ENCODE measurements around the gene ACAA2.

The ACAA2 gene, protein sequence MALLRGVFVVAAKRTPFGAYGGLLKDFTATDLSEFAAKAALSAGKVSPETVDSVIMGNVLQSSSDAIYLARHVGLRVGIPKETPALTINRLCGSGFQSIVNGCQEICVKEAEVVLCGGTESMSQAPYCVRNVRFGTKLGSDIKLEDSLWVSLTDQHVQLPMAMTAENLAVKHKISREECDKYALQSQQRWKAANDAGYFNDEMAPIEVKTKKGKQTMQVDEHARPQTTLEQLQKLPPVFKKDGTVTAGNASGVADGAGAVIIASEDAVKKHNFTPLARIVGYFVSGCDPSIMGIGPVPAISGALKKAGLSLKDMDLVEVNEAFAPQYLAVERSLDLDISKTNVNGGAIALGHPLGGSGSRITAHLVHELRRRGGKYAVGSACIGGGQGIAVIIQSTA

DNA sequence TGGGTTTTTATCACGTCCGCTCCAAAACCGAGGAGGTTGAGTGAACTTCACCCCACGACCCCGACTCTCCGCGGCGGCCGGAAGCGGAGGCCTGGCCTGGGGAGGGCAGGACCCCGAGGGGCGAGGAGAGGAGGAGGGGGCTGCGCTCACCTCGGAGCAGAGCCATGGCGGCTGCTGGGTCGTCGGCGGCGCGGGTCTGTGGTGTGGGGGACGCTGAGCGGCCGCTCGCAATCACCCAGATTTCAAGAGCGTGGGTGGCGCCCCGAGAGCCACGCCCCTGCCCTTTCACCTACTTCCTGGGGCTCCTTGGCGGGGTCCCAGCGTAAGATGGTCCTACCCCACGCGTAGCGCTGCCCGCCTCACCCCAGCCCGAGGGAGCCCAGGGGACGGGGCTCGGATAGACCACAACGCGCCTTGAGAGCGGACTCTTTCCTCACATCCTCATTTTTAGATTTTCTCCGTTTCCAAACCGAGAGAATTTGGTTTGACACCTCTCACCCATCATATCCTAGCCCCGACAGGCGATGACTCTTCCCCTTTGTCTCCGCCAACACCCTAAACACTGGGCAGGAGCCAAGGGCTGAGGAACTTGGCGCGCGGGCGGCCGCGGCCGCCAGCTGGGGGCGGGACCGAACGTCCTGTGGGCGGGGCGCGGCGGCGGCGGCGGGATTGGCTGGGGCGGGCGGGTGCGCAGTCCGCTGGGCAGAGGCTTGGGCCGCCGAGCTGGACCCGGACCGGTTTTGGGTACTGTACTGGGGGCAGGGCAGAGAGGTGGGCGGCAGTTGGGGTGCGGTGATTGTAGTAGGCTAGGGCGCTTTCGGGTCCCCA lies at the start of gene ACAA2:
ACAA2 (minus strand) TSS at position 215 of the 828 bp plus-strand sequence; CDS start at position 166, 49 bp downstream.
- Histone ChIP-seq H3K36me3 (ENCODE audit: insufficient read depth, low read length) (no peaks in the 10 kb centered on the region), H3K9me3 (ENCODE audit: control insufficient read depth, insufficient read depth, low read length) (peaks cover 5% of the 10 kb centered on the region; the same call in 1 of the 2 replicates), H3K4me1 (ENCODE audit: insufficient read depth, low read length) (0 out of 2 replicates have a peak, but pooled peaks cover 3% of the 10 kb centered on the region), H3K9ac (ENCODE audit: low read depth, low read length) (peak within 1 kb of the TSS; percentile 85)

DNA sequence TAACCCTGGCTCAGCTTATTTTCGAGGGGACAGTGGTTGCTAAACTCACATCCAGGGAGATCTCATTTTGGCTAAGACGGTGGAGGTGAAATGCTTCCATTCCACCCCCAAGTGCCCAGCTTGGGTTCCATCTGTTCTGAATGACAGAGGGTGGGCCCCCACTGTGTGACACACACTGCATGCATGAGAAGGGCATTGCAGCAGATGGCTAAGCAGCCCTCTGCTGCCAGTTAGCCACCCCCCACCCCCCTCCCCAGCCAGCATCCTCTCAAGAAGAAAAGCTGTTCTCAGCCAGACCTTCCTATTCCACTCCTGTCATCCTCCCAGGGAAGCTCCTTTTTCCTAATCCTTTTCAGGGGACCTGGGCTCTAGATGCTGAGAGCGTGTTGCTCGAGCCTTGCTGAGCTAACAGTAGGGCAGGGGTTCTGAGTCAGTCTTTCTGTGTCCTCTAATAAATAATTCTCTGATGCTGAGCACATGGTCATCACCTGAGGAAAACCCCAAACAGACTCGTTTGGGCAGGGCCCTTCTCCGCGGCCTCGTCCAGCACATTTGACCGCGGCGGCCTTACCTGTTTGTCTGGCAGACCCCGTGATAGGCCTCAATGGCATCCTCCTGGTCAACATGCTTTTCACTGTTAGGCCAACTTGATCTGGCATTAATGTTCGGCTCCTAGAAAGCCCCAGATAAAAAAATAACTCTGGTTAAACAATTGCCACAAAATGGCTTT lies 49.5 kb upstream of the ACAA2 start:
- H3K9me3 ChIP-seq (ENCODE audit: control insufficient read depth, insufficient read depth, low read length), result no peaks in the 10 kb centered on the region
- H3K9ac ChIP-seq (ENCODE audit: low read depth, low read length), result no peak overlapping the region
- peaks cover 2% of the 10 kb centered on the region; the same call in 1 of the 2 replicates for H3K4me1 ChIP-seq (ENCODE audit: insufficient read depth, low read length)
- H3K36me3 ChIP-seq (ENCODE audit: insufficient read depth, low read length), result no peaks in the 10 kb centered on the region

DNA sequence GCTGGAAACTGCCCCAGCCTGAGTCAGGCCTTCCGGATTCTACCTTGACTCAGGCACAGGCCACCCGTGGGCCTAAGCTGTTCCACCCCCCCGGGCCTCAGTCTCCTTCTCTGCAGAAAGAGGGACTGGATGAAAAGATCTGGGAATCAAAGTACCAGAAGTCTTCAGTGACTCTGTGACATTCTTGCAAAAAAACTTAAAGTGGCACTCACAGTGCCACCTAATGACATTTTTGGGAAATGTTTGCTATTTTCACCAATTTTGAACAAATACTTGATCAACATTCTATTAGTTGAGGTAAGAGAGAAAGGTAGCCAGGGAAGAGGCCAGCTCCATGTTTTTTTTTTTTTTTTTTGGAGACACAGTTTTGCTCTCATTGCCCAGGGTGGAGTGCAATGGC lies 48.3 kb upstream of the ACAA2 start:
- no peaks in the 10 kb centered on the region for H3K36me3 ChIP-seq (ENCODE audit: insufficient read depth, low read length)
- H3K4me1 ChIP-seq (ENCODE audit: insufficient read depth, low read length), result peaks cover 2% of the 10 kb centered on the region; the same call in 1 of the 2 replicates
- no peak overlapping the region for H3K9ac ChIP-seq (ENCODE audit: low read depth, low read length)
- H3K9me3 ChIP-seq (ENCODE audit: control insufficient read depth, insufficient read depth, low read length), result no peaks in the 10 kb centered on the region

DNA sequence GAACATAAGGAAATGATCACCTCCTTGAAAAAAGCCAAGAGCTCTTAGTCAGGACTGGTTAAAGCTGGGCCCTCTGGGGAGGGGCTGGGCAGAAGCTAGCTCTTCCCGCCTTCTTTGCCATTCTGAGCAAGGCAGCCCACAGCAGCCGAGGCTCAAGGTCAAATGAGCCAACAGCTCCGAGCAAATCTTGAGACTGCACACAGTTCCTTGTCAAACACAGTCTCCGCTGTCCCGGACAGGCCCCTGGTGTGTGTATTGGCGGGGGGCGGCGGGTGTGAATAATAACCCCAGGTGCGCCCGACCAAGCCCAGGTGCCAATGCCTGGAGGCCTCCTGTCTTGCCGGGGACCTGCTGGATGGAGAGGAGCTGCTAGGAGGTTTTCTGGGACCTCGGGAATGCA lies 46.4 kb upstream of the ACAA2 start:
- Histone ChIP-seq H3K4me1 (ENCODE audit: insufficient read depth, low read length) (peaks cover 2% of the 10 kb centered on the region; the same call in 1 of the 2 replicates), H3K9me3 (ENCODE audit: control insufficient read depth, insufficient read depth, low read length) (no peaks in the 10 kb centered on the region), H3K9ac (ENCODE audit: low read depth, low read length) (no peak overlapping the region), H3K36me3 (ENCODE audit: insufficient read depth, low read length) (no peaks in the 10 kb centered on the region)

DNA sequence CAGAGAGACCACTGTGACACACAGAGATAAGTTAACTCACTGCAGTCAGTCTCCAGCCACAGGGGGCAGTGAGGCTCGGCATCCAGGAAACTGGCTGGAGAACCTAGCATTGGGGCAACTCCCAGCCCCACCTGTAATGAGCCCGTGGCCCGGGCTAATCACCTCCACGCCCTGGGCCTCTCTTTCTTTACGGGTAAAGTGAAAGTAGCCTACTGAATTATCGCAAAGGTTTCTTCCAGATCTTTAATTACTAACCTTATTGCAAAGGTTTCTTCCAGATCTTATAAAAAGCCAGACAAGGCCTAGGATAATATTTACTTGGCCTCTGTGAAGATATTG lies 45.7 kb upstream of the ACAA2 start:
- Histone ChIP-seq H3K9me3 (ENCODE audit: control insufficient read depth, insufficient read depth, low read length) (no peaks in the 10 kb centered on the region), H3K9ac (ENCODE audit: low read depth, low read length) (no peak overlapping the region), H3K36me3 (ENCODE audit: insufficient read depth, low read length) (no peaks in the 10 kb centered on the region), H3K4me1 (ENCODE audit: insufficient read depth, low read length) (peaks cover 2% of the 10 kb centered on the region; the same call in 1 of the 2 replicates)

DNA sequence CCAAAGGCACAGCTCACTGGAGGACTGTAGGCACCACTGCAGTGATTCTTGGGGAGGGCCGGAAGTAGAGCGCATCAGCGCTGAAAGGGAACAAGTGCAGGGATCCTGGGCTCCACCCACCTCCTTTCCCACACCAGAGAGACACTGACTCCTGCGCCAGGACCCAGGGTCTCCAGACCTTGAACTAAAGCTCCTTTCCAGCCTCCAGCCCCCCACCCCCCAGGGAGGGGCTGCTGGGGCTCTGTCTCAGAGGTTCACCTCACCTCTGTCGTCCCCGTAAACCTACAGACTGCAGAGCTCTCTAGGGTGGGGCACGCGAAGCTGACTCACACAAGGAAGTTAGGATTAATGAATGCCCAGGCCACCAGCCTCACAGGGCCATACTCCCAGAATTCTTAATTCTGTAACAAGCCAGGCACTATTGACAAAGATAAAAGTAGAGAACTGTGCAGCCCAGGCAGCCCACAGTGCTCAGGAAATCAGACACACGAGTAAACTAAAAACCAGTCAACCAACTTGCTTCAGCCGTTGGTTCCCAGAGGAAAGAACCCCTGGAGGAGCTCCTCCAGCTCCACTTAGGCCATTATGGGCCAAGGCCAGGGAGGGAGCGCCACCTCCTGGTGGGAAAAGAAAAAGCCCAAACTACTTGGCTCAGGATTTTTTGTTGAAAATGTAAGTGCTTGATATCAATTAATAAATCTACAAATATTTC lies 45.1 kb upstream of the ACAA2 start:
- no peaks in the 10 kb centered on the region for H3K9me3 ChIP-seq (ENCODE audit: control insufficient read depth, insufficient read depth, low read length)
- no peaks in the 10 kb centered on the region for H3K36me3 ChIP-seq (ENCODE audit: insufficient read depth, low read length)
- peaks cover 2% of the 10 kb centered on the region; the same call in 1 of the 2 replicates for H3K4me1 ChIP-seq (ENCODE audit: insufficient read depth, low read length)
- H3K9ac ChIP-seq (ENCODE audit: low read depth, low read length), result no peak overlapping the region

DNA sequence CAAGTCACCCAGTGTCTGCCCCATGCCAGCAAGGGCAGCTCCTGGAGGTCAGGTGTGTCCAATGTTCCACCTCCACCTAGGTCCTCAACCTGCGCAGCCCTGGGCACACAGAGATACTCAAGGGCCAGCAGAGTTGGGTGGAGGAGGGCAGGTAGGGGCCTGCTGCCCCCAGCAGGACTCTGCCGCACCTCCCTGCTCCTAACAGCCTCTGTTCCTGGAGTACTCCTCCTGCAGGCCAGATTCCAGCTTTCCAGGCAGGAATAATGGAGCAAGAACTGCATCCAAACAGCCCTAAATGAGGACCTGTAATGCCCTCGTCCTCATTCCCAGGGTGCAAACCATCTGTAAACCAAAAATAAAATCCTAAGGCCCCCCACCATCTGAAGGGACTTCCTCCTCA lies 44.4 kb upstream of the ACAA2 start:
- no peaks in the 10 kb centered on the region for H3K9me3 ChIP-seq (ENCODE audit: control insufficient read depth, insufficient read depth, low read length)

DNA sequence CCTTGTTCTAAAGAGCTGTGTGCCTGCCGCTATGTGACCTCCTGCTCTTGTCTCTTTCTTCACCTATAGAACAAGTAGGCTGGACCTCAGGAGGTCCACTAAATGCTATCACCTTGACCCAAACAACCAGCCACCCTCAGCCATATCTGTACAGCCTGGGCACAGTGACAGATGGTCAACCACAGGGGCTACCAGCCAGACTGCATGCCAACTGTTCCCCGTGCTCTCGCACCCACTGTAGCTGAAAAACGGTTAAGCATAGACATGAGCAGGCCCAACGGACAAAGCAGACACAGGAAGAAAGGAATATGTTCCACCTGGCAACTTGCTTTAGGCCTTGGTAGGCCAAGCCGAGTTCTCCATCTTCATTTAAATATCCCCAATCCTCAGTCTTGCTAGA lies 43.2 kb upstream of the ACAA2 start:
- Histone ChIP-seq H3K36me3 (ENCODE audit: insufficient read depth, low read length) (no peaks in the 10 kb centered on the region), H3K9ac (ENCODE audit: low read depth, low read length) (no peak overlapping the region), H3K4me1 (ENCODE audit: insufficient read depth, low read length) (peaks cover 2% of the 10 kb centered on the region; the same call in 1 of the 2 replicates), H3K9me3 (ENCODE audit: control insufficient read depth, insufficient read depth, low read length) (no peaks in the 10 kb centered on the region)

More for the DNA sequence above, 44.4 kb upstream of the ACAA2 start:
- no peaks in the 10 kb centered on the region for H3K36me3 ChIP-seq (ENCODE audit: insufficient read depth, low read length)
- H3K4me1 ChIP-seq (ENCODE audit: insufficient read depth, low read length), result peaks cover 2% of the 10 kb centered on the region; the same call in 1 of the 2 replicates
- H3K9ac ChIP-seq (ENCODE audit: low read depth, low read length), result no peak overlapping the region

DNA sequence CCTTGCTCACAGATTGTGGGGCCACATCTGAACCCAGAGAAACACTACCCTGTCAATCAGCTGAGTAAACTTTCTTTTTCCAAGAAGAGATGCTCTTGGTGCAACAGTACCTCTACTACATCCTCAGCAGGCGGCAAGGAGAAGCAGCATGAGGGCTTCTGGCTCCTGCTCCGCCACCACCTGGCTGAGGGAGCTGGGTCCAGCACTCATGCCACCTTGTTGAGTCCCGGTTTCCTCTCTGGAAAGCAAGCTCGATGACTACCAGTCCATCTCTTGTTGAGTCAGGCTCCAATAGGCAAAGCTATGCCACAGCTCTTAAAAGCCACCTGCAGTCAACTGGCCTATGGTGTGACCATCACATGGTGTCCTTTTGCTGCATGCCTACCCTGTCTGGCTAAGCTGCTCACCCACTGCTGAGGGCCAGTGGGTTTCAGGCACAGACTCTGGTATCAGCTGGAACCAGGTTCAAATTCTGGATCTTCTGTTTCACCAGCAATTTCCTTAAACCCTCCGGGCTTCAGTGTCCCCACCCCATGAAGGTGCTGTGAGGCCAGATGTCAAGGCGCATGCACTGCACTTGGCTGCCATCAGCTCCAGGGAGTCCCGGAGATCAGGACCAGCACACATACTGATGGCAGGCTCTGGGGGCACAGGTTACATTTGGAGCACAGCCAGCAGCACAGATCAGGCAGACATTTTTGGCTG lies 42.5 kb upstream of the ACAA2 start:
- Histone ChIP-seq H3K4me1 (ENCODE audit: insufficient read depth, low read length) (peaks cover 2% of the 10 kb centered on the region; the same call in 1 of the 2 replicates), H3K36me3 (ENCODE audit: insufficient read depth, low read length) (no peaks in the 10 kb centered on the region), H3K9me3 (ENCODE audit: control insufficient read depth, insufficient read depth, low read length) (no peaks in the 10 kb centered on the region), H3K9ac (ENCODE audit: low read depth, low read length) (no peak overlapping the region)

DNA sequence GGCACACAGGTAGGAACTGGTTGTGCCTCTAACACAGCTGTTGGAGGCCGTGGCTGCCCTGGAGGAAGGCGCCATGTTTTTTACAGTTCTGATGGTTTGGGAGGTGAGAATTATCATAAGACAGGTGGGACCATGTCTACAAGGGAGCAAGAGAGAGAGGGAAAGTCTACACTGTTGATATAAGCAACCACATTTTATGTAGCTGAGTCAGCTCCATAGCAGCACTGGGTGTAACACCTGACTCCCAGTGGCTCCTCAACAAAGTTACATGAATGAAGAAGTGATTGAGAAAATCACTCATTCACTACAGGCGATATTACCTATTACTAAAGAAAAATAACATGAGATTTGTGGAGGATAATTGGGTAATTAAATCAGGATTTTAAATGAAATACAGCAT lies 41.3 kb upstream of the ACAA2 start:
- H3K36me3 ChIP-seq (ENCODE audit: insufficient read depth, low read length), result no peaks in the 10 kb centered on the region
- H3K4me1 ChIP-seq (ENCODE audit: insufficient read depth, low read length), result peaks cover 2% of the 10 kb centered on the region; the same call in 1 of the 2 replicates
- no peaks in the 10 kb centered on the region for H3K9me3 ChIP-seq (ENCODE audit: control insufficient read depth, insufficient read depth, low read length)

DNA sequence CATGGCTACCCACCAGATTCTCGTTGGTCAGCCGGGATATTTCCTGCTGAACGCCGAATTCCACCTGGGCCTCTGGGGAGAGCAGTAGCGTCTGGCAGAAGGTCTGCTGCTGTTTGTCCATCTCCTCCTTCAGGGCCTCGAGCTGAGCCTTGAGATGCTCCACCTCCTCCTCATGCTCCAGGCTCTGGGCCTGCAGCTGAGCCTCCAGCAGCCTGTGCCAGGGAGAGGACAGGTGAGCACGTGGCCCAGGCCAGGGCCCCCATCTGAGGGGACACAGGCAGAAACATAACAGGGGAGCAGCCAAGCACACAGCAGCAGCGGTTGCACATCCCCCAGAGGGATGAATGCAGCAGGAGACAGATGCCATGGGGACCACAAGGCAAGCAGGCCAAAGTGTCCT lies 40.1 kb upstream of the ACAA2 start:
- Histone ChIP-seq H3K9me3 (ENCODE audit: control insufficient read depth, insufficient read depth, low read length) (no peaks in the 10 kb centered on the region), H3K4me1 (ENCODE audit: insufficient read depth, low read length) (peaks cover 7% of the 10 kb centered on the region; the same call in 1 of the 2 replicates), H3K9ac (ENCODE audit: low read depth, low read length) (no peak overlapping the region), H3K36me3 (ENCODE audit: insufficient read depth, low read length) (no peaks in the 10 kb centered on the region)

More for the DNA sequence above, 41.3 kb upstream of the ACAA2 start:
- H3K9ac ChIP-seq (ENCODE audit: low read depth, low read length), result no peak overlapping the region

DNA sequence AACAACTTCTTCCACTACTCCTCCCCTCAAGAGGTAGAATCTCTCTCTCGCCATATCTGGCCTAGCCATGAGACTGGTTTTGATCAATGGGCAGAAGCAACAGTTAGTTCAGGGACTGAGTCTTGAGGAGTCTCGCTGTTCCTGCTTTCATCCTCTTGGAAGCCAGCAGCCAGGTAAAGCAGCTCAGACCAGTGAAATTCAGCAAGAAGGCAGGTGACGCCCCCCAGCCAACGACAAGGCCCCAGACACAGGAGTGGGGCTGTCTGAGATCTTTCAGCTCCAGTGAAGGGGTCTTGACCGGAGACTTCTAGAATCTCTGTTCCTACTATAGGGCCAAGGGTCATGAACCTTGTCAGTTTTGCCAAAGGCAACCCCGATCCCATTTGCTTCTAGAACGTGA lies 39.7 kb upstream of the ACAA2 start:
- no peaks in the 10 kb centered on the region for H3K36me3 ChIP-seq (ENCODE audit: insufficient read depth, low read length)
- H3K4me1 ChIP-seq (ENCODE audit: insufficient read depth, low read length), result peaks cover 7% of the 10 kb centered on the region; the same call in 1 of the 2 replicates
- no peaks in the 10 kb centered on the region for H3K9me3 ChIP-seq (ENCODE audit: control insufficient read depth, insufficient read depth, low read length)
- no peak overlapping the region for H3K9ac ChIP-seq (ENCODE audit: low read depth, low read length)

DNA sequence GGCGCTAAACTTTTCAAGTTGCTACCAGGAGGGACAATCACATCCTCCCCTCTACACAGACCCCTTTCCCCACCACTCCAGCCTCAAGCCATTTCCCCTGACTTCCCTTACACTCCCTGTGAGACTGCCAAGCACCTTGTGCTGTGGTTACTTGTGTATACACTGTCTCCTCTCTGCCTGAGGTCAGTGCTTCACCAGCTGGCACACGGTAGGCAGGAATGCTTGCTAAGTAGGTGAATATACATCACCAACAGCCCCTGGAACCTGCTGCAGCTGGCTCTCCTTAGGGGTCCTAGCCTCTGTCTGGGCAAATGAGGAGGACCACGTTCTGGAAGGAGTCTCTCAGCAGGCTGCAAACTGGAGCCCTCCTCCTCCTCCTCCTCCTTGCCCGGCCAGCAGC lies 38.3 kb upstream of the ACAA2 start:
- no peak overlapping the region for H3K9ac ChIP-seq (ENCODE audit: low read depth, low read length)
- H3K4me1 ChIP-seq (ENCODE audit: insufficient read depth, low read length), result peaks cover 7% of the 10 kb centered on the region; the same call in 1 of the 2 replicates
- H3K36me3 ChIP-seq (ENCODE audit: insufficient read depth, low read length), result no peaks in the 10 kb centered on the region
- no peaks in the 10 kb centered on the region for H3K9me3 ChIP-seq (ENCODE audit: control insufficient read depth, insufficient read depth, low read length)
